Lower leg skin (tissue), 4 donors: ENCODE results near the gene GNAL. TPM values are rescaled to one million over a fixed set of nuclear protein-coding genes. Genes with fewer than 3 reads are reported as not detected.

Source experiments
- DNase-seq, 2 donors: peaks; one replicate each; pipeline ENCODE4 v3.0.0-alpha.2; 2019; ENCODE audit warnings: low spot score in 2 of 2
- H3K4me3 ChIP-seq: fragments of 200-600 bp; sonication (generic); 2 replicates; pipeline ENCODE4 v1.5.1; 2017; ENCODE audit warnings: mild to moderate bottlenecking, low read depth; ENCODE audit not compliant: poor library complexity, severe bottlenecking
- POLR2A ChIP-seq, 2 donors: fragments of 450-650 bp; IDR thresholded peaks; one replicate each; pipeline ENCODE4 v1.6.1; 2016 to 2017; ENCODE audit warnings: antibody characterized with exemption in 2 of 2, mild to moderate bottlenecking in 1 of 2, moderate library complexity in 1 of 2
- whole genome bisulfite sequencing, 2 donors: methylation state at CpG; one replicate each; pipeline ENCODE4 v1.1.5; 2018; 5-methylcytosine and 5-hydroxymethylcytosine counted together
- intact Hi-C: fragments of 100-400 bp; cut with DNase I; formaldehyde crosslinking; loops from one replicate; pipeline ENCODE4 v1.15.0; 2023; ENCODE audit warnings: low total_unique reads
- total RNA-seq, 4 donors: library from RNA; depleted of rRNA; stranded (reverse); fragments of >200 nt; gene quantifications; one replicate each; pipeline ENCODE4 v1.1.0, GENCODE V29; 2016
- TF ChIP-seq, protein P1 (sequence below), 3 donors: fragments of 450-650 bp; IDR thresholded peaks; one replicate each; pipeline ENCODE4 v1.5.1; 2016; ENCODE audit warnings: antibody characterized with exemption in 3 of 3, mild to moderate bottlenecking in 3 of 3, moderate library complexity in 2 of 3

GNAL gene
- total RNA-seq, 4 donors from 2014 or later: 12.3 to 15.9 (median 14.5) TPM

DNA sequence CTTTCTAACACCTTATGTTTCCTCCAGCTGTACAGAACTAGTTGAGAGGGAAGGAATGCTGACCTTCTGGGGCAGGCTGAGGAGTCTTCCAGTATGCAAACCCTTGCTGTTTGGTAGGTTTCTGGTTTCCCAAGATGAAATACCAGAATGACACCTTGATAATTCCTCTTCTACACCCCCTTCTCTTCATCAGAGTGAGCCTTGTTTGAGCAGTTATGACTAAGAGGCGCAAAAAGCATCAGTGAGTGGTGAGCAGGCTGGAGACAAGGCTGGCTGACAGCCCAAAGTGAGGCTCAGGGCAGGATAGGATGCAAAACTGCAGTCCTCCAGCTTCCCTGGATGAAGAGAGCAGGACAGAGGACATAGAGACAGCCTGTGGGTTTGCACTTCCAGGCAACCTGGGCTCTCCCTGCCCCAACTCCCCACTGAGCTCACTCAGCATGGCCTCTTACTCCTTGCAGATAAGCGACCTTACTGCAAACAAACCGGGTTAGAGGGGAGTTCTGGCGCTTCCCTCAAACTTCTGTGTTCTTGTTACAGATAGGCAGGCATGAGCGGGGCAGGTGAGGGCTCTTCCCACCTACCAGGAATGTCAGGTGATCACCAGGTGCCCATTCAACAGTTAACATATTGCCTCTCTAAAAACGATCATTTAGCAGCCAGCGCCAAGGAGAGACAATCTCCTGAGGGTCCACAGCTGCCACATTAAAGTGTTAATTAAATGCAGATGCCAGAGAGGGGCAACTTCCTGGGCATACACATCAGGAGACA lies 213.6 kb downstream of the GNAL start:
- no peak for DNase-seq
- TF ChIP-seq POLR2A (IDR thresholded peaks at IDR 0.05): no peak
- TF ChIP-seq, protein P1, sequence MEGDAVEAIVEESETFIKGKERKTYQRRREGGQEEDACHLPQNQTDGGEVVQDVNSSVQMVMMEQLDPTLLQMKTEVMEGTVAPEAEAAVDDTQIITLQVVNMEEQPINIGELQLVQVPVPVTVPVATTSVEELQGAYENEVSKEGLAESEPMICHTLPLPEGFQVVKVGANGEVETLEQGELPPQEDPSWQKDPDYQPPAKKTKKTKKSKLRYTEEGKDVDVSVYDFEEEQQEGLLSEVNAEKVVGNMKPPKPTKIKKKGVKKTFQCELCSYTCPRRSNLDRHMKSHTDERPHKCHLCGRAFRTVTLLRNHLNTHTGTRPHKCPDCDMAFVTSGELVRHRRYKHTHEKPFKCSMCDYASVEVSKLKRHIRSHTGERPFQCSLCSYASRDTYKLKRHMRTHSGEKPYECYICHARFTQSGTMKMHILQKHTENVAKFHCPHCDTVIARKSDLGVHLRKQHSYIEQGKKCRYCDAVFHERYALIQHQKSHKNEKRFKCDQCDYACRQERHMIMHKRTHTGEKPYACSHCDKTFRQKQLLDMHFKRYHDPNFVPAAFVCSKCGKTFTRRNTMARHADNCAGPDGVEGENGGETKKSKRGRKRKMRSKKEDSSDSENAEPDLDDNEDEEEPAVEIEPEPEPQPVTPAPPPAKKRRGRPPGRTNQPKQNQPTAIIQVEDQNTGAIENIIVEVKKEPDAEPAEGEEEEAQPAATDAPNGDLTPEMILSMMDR (IDR thresholded peaks at IDR 0.05): no peak
- no peak overlapping the region for H3K4me3 ChIP-seq
- intact Hi-C loops: no loop called here
- WGBS, 2 donors: 67 to 75% methylated on average over 7 of the region's 7 CpGs

DNA sequence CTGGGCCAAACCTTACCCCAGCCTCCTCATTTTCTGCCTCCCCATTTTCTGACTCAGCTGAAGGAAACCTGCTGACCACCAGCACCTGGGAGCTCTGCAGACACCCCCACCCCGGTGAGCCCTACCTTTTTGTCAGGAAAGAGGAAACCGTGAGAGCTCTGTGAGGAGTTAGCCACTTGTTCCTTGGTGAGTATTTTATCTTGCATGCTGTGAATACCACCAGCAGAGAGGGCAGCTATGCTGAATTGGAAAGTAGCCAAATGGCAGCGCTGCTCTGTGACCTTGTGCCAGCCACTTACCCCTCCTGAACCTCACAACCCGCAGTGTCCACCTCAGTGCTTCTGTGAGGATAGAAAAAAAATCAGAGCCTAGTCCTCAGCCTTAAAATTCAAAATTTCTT lies 216.5 kb downstream of the GNAL start:
- intact Hi-C loops: no loop called here
- WGBS, 2 donors: 92 to 96% methylated on average over 4 of the region's 4 CpGs
- TF ChIP-seq POLR2A (IDR thresholded peaks at IDR 0.05): no peak
- TF ChIP-seq, protein P1 (IDR thresholded peaks at IDR 0.05): no peak
- no peak for DNase-seq
- H3K4me3 ChIP-seq: no peak overlapping the region

DNA sequence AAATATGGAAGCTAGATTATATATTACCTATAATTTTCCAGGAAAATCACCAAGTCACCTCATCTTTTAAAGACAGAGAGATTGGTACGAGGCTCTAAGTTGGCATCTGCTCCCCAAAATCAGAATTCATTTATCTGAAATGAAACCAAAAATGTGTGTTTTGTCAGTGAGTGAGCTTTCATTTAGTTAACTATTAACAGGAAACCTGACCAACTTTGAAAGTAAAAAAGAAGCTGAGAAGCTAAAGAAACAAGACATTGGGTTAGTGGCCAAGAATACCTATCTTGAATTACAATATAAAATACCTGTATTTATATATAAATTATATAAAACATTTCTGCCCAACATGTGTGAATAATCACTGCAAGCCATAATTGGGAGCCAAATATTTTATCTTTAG lies 217.1 kb downstream of the GNAL start:
- intact Hi-C loops: no loop called here
- TF ChIP-seq, protein P1 (IDR thresholded peaks at IDR 0.05): no peak
- no peak for TF ChIP-seq POLR2A (IDR thresholded peaks at IDR 0.05)
- no peak overlapping the region for H3K4me3 ChIP-seq
- WGBS, 2 donors: 81 to 92% methylated on average over 1 of the region's 1 CpG
- DNase-seq: no peak

DNA sequence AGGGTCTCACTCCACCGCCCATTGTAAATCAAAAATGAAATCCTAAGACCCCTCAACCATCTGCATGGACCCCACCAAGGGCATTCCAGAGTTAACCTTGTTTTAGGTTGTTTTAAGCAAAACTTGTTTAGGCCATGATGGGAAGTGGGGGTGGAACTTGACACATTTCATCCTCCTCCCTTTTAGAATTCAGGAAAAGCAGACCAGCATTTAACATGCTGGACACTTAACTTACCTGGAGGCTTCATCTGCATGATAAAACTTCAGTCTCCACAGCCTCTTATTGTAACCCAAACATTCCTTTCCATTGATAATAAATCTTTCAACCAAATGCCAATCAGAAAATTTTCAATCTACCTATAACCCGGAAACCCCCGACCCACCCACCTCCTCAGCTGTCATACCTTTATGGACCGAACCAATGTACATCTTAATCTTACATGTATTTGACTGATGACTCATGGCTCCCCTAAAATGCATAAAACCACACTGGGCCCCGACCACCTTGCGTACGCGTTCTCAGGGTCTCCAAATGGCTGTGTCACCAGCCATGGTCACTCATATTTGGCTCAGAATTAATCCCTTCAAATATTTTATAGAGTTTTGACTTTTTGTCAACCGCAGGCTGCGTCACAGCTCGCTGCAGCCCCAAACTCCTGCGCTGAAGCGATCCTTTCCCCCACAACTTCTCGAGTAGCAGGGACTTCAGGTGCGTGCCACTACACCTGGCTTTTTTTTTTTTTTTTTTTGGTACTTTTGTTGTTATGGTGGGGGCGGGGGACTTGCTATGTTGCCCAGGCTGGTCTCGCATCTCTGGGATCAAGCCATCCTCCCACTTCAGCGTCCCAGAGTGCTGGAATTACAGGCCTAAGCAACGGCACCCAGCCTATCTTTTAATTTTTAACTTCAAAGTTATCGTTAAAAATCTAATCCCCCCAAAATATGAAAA lies 218.1 kb downstream of the GNAL start:
- WGBS, 2 donors: 65 to 68% methylated on average over 20 of the region's 20 CpGs
- intact Hi-C loops: no loop called here
- no peak for DNase-seq
- no peak overlapping the region for H3K4me3 ChIP-seq
- TF ChIP-seq, protein P1 (IDR thresholded peaks at IDR 0.05): no peak
- no peak for TF ChIP-seq POLR2A (IDR thresholded peaks at IDR 0.05)

DNA sequence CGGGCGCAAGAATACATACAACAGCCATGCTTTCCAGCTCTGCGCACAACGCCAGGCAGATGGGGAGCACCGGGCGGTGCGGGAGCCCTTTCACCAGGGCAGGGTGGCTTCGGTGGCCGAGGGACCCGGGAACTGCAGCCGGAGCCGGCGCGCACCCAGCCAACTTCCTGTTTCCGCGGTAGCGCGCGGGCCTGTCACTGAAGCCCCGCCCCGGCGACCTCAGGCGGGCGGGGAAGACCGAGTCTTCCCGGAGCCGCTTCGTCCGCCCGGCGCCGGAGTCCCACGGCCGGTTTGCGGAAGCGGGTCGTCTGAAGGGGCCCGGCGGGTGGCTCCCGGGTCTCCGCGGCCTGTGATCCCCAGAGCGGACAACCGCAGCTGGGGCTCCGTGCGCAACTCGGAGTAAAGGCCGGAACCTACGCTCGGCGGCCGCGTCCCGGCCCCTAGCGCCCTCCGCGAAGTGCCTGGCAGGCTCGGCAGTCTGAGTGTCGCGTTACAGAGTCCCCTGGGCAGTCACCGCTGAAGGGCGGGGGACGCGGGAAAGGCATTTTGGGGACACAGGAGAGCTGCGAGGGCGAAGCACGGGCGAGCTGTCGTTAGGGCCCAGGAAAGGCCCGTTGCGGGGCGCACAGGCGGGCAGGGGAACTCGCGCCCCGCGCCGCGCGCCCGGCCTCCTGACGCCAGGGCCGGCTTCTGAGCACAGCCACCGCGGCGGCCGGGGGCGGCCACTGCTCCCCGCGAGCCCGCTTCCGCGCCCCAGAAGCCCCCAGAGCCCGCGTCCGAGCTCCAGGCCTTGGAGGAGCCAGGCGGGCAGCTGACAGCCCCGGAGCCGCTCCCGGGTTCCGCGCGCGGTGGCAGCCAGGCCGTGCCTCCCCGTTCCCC lies 219.4 kb downstream of the GNAL start, which contains the start of gene MPPE1:
TSS of gene MPPE1 (minus strand) at position 136 of the 879 bp plus-strand sequence. CDS start 11,053 bp downstream, outside the sequence.
- TF ChIP-seq, protein P1 (IDR thresholded peaks at IDR 0.05): no peak
- TF ChIP-seq POLR2A (IDR thresholded peaks at IDR 0.05): peak in 1 of 2 donors; percentile 90
- WGBS, 2 donors: 0% methylated on average over 19 to 47 of the region's 106 CpGs
- intact Hi-C loops: no loop called here
- peak within 1 kb of the TSS; percentile 92 for H3K4me3 ChIP-seq
- peak; percentile 81 to 97 for DNase-seq
